Testis (tissue), 5 donors: ENCODE results near the gene VWA3A. TPM values are rescaled to one million over a fixed set of nuclear protein-coding genes. Genes with fewer than 3 reads are reported as not detected.
"Not testable (repeated sequence)": the region's sequence is repeated elsewhere in the genome, so short reads cannot be mapped to it uniquely, and the experiment has no call there.

Experiments used
- DNase-seq: peaks from one replicate; pipeline ENCODE4 v3.0.0-alpha.2; 2019
- H3K27ac ChIP-seq, 2 donors: fragments of 200-600 bp; sonication (generic); one replicate each; pipeline ENCODE4 v1.5.1; 2019
- H3K27me3 ChIP-seq: fragments of 200-600 bp; sonication (generic); one replicate; pipeline ENCODE4 v1.5.1; 2019
- H3K36me3 ChIP-seq: fragments of 200-600 bp; sonication (generic); one replicate; pipeline ENCODE4 v1.5.1; 2017; ENCODE audit warnings: low read depth; ENCODE audit errors: missing control alignments
- H3K4me1 ChIP-seq: fragments of 200-600 bp; sonication (generic); one replicate; pipeline ENCODE4 v1.5.1; 2019
- H3K4me3 ChIP-seq, 2 donors: fragments of 200-600 bp; sonication (generic); one replicate each; pipeline ENCODE4 v1.5.1; 2017 to 2019
- H3K9me3 ChIP-seq: fragments of 200-600 bp; sonication (generic); one replicate; pipeline ENCODE4 v1.5.1; 2017
- CTCF ChIP-seq, 3 experiments: fragments of 450-650 bp in 2 of 3; fragments of 200-600 bp in 1 of 3; sonication (generic) in 1 of 3; IDR thresholded peaks; one replicate each; pipeline ENCODE4 v1.5.1; 2016 to 2019; ENCODE audit warnings: antibody characterized with exemption in 3 of 3, mild to moderate bottlenecking in 2 of 3, moderate library complexity in 1 of 3
- POLR2A ChIP-seq: fragments of 450-650 bp; IDR thresholded peaks from one replicate; pipeline ENCODE4 v1.6.1; 2017; ENCODE audit warnings: antibody characterized with exemption, mild to moderate bottlenecking, moderate library complexity
- WGBS, 2 donors: methylation state at CpG; one replicate each; pipeline ENCODE4 v1.1.5; 2018; 5-methylcytosine and 5-hydroxymethylcytosine counted together
- intact Hi-C: fragments of 100-400 bp; cut with DNase I; formaldehyde crosslinking; loops from one replicate; pipeline ENCODE4 v1.15.1; 2023; ENCODE audit warnings: low total_unique reads
- long read RNA-seq, 2 donors: transcript quantifications; one replicate each; lab custom pipeline, GENCODE V29; 2026
- polyA plus RNA-seq: library from polyadenylated mRNA; stranded (reverse); fragments of 350-450 nt; fragmentation: Illumina TruSeq; extraction: RNeasy Lipid Tissue Mini Kit (QIAGEN cat#74804); gene quantifications from one replicate; pipeline ENCODE4 v1.2.3, GENCODE V29; 2014; ENCODE audit warnings: low read depth, low replicate concordance; ENCODE audit not compliant: insufficient read depth
- total RNA-seq, 2 donors: library from RNA; depleted of rRNA; stranded (reverse); fragments of >200 nt; gene quantifications; one replicate each; pipeline ENCODE4 v1.2.3, GENCODE V29; 2016

VWA3A gene
- total RNA-seq (1 to 10 TPM; 5.0 to 9.8 TPM), polyA plus RNA-seq (15.8 TPM)
- long read RNA-seq, donor 1: 0 reads
- long read RNA-seq, donor 2: 0 reads

- H3K4me1 ChIP-seq: no peaks in the 10 kb centered on the region
- no peak for TF ChIP-seq CTCF (IDR thresholded peaks at IDR 0.05)
- no peak for TF ChIP-seq POLR2A
- no peak within 1 kb of the TSS for H3K27ac ChIP-seq
- H3K4me3 ChIP-seq: no peak within 1 kb of the TSS
- no peaks in the 10 kb centered on the region for H3K9me3 ChIP-seq
- 56 to 65% methylated on average over 9 of the region's 9 CpGs for WGBS, 2 donors
- H3K27me3 ChIP-seq: no peaks in the 10 kb centered on the region
- no peak for DNase-seq
- H3K36me3 ChIP-seq: no peaks in the 10 kb centered on the region
- intact Hi-C loops: no loop called here
These were observed at the start of gene VWA3A for GRCh38 chr16:22092143-22092933. TSS of gene VWA3A (plus strand) at chr16:22092541. CDS start at chr16:22092638, 97 bp downstream.

- H3K27ac ChIP-seq, H3K36me3 ChIP-seq, H3K4me3 ChIP-seq, intact Hi-C loops, DNase-seq, H3K27me3 ChIP-seq, H3K4me1 ChIP-seq, H3K9me3 ChIP-seq: not testable (repeated sequence)
- 85 to 93% methylated on average over 3 of the region's 3 CpGs for WGBS, 2 donors
These were observed 48.5 kb upstream of the VWA3A start for GRCh38 chr16:22043882-22044281.

- intact Hi-C loops, H3K27me3 ChIP-seq, DNase-seq, H3K27ac ChIP-seq, H3K36me3 ChIP-seq, H3K9me3 ChIP-seq, H3K4me1 ChIP-seq, H3K4me3 ChIP-seq: not testable (repeated sequence)
- 66 to 67% methylated on average over 5 of the region's 5 CpGs for WGBS, 2 donors
These were observed 46.5 kb upstream of the VWA3A start for GRCh38 chr16:22045888-22046287.

GRCh38 chr16:22050963-22051362, 41.4 kb upstream of the VWA3A start:
- TF ChIP-seq CTCF (IDR thresholded peaks at IDR 0.05): no peak
- TF ChIP-seq POLR2A: no peak
- Histone ChIP-seq H3K27ac (no peak overlapping the region), H3K9me3 (no peaks in the 10 kb centered on the region), H3K27me3 (no peaks in the 10 kb centered on the region), H3K36me3 (no peaks in the 10 kb centered on the region), H3K4me1 (no peaks in the 10 kb centered on the region), H3K4me3 (no peak overlapping the region)
- 87 to 90% methylated on average over 4 of the region's 4 CpGs for WGBS, 2 donors
- intact Hi-C loops: no loop called here
- no peak for DNase-seq

- no peaks in the 10 kb centered on the region for H3K36me3 ChIP-seq
- no peak overlapping the region for H3K4me3 ChIP-seq
- no peak for DNase-seq
- no peak overlapping the region for H3K27ac ChIP-seq
- TF ChIP-seq CTCF (IDR thresholded peaks at IDR 0.05) (no peak), POLR2A (no peak)
- H3K27me3 ChIP-seq: no peaks in the 10 kb centered on the region
- H3K9me3 ChIP-seq: no peaks in the 10 kb centered on the region
- intact Hi-C loops: no loop called here
- 83 to 90% methylated on average over 6 of the region's 6 CpGs for WGBS, 2 donors
- no peaks in the 10 kb centered on the region for H3K4me1 ChIP-seq
These were observed 39.4 kb upstream of the VWA3A start for GRCh38 chr16:22052980-22053379.

- intact Hi-C loops: no loop called here
- Histone ChIP-seq H3K36me3 (no peaks in the 10 kb centered on the region), H3K27ac (no peak overlapping the region), H3K4me1 (no peaks in the 10 kb centered on the region), H3K9me3 (no peaks in the 10 kb centered on the region), H3K4me3 (no peak overlapping the region), H3K27me3 (no peaks in the 10 kb centered on the region)
- 90 to 95% methylated on average over 4 of the region's 4 CpGs for WGBS, 2 donors
- TF ChIP-seq CTCF (IDR thresholded peaks at IDR 0.05): no peak
- no peak for TF ChIP-seq POLR2A
- no peak for DNase-seq
These were observed 38.4 kb upstream of the VWA3A start for GRCh38 chr16:22053921-22054341.
